ENCODE results near the gene PHC2.

DNA sequence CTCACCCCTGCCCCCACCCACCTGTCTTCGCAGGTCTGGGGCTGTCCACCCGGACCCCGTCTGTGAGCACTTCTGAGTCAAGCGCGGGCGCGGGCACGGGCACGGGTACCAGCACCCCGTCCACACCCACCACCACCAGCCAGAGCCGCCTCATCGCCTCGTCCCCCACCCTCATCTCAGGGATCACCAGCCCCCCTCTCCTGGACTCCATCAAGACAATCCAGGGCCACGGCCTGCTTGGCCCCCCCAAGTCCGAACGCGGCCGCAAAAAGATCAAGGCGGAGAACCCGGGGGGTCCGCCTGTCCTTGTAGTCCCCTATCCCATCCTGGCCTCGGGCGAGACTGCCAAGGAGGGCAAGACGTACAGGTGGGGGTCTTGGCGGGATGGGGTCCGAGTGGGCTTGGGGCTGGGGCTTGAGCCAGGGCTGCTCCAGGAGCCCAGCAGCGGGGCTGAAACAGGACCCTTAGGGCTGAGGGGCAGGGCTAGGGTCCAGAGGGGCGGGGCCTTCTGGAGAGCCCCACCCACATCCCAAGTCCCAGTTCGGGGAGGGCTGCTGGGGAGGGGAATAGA, 150.7 kb downstream of the PHC2 start:
- TF ChIP-seq, protein P1, sequence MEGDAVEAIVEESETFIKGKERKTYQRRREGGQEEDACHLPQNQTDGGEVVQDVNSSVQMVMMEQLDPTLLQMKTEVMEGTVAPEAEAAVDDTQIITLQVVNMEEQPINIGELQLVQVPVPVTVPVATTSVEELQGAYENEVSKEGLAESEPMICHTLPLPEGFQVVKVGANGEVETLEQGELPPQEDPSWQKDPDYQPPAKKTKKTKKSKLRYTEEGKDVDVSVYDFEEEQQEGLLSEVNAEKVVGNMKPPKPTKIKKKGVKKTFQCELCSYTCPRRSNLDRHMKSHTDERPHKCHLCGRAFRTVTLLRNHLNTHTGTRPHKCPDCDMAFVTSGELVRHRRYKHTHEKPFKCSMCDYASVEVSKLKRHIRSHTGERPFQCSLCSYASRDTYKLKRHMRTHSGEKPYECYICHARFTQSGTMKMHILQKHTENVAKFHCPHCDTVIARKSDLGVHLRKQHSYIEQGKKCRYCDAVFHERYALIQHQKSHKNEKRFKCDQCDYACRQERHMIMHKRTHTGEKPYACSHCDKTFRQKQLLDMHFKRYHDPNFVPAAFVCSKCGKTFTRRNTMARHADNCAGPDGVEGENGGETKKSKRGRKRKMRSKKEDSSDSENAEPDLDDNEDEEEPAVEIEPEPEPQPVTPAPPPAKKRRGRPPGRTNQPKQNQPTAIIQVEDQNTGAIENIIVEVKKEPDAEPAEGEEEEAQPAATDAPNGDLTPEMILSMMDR (IDR thresholded peaks at IDR 0.05) = no peak
- TF ChIP-seq POLR2A (IDR thresholded peaks at IDR 0.05) = no peak
- TF ChIP-seq POLR2AphosphoS5 (IDR thresholded peaks at IDR 0.05) = no peak
